ENCODE results near the gene PKN3.
A peak's percentile ranks its signal among the peaks of the same experiment; 100 is the strongest.

GRCh38 chr9:128735373-128735772, 33.1 kb downstream of the PKN3 start:
- no peak for TF ChIP-seq EGR1 (IDR thresholded peaks at IDR 0.05)
- TF ChIP-seq FOXM1 (IDR thresholded peaks at IDR 0.05; ENCODE audit: borderline replicate concordance, low read depth) = no peak
- no peak for TF ChIP-seq YY1 (IDR thresholded peaks at IDR 0.05; ENCODE audit: low read depth)
- TF ChIP-seq, protein P1, sequence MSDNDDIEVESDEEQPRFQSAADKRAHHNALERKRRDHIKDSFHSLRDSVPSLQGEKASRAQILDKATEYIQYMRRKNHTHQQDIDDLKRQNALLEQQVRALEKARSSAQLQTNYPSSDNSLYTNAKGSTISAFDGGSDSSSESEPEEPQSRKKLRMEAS (IDR thresholded peaks at IDR 0.05) = no peak
- no peak for TF ChIP-seq TEAD4 (IDR thresholded peaks at IDR 0.05)
- TF ChIP-seq EP300 (IDR thresholded peaks at IDR 0.05; ENCODE audit: borderline replicate concordance) = no peak
- no peak for TF ChIP-seq TAF1 (IDR thresholded peaks at IDR 0.05; ENCODE audit: low read depth)
- no peak for TF ChIP-seq RAD21 (IDR thresholded peaks at IDR 0.05; ENCODE audit: low read depth)
- TF ChIP-seq REST (IDR thresholded peaks at IDR 0.05; ENCODE audit: low read depth) = no peak
- TF ChIP-seq NFIC (IDR thresholded peaks at IDR 0.05) = peak; percentile 50; the same call in 1 of the 2 replicates
